ENCODE measurements around the gene FAU. TPM values are rescaled to one million over a fixed set of nuclear protein-coding genes. Genes with fewer than 3 reads are reported as not detected.

FAU gene
- total and polyA plus RNA-seq, 4 experiments from 2014 or later = 913 to 1,690 (median 1,294) TPM

- Histone ChIP-seq H3K27me3 (ENCODE audit: insufficient read depth, low read length) (no peaks in the 10 kb centered on the region), H3K4me3 (ENCODE audit: low read length in 2 of 2) (peak within 1 kb of the TSS; percentile 69 to 82), H3K4me1 (ENCODE audit: insufficient read depth, low read length) (peaks cover 40% of the 10 kb centered on the region), H3K9me3 (ENCODE audit: control insufficient read depth in 1 of 2, low read length in 2 of 2) (no peaks in the 10 kb centered on the region), H3K36me3 (ENCODE audit: insufficient read depth, low read length) (peaks cover 26% of the 10 kb centered on the region), H3K27ac (ENCODE audit: low read depth, low read length) (peak within 1 kb of the TSS; percentile 91)
- Mint-ChIP-seq H3K36me3 (peaks cover 32 to 42% of the 10 kb centered on the region in 2 donors), H3K27ac (peak within 1 kb of the TSS; percentile 95 to 99 (median 97)), H3K4me3 (peak within 1 kb of the TSS; percentile 88 to 94 (median 92)), H3K4me1 (peaks cover 17 to 69% (median 42%) of the 10 kb centered on the region in 4 donors), H3K27me3 (no peaks in the 10 kb centered on the region), H3K9me3 (peaks cover 0 to 1% (median 0%) of the 10 kb centered on the region in 8 donors)
- intact Hi-C loops (cut with micrococcal nuclease) = loop anchor here (1.0 to 10.0 kb wide), 11 partner anchors 17 to 498 kb away; partner anchors contain the start of genes ATG2A, CDCA5, PCNX3 and RASGRP2
- ChIA-PET POLR2A (ENCODE audit: partially characterized antibody) (interaction anchor here (0.5 to 15.5 kb wide), 44 partner anchors 9 to 872 kb away, joined by 3 to 320 read pairs (median 4); partner anchors contain the start of genes ARL2, ATG2A, CAPN1 and CDC42BPG), CTCF (ENCODE audit: partially characterized antibody) (interaction anchor here (0.7 to 3.3 kb wide), 13 partner anchors 14 to 343 kb away, joined by 3 to 23 read pairs (median 4); partner anchors contain the start of genes ARL2, CAPN1, SYVN1 and VPS51)
- DNase-seq = peak; percentile 100
Measured at GRCh38 chr11:65117206-65118096, 4.5 kb downstream of the FAU start, which contains the start of gene ZNHIT2. ZNHIT2 (minus strand) TSS chr11:65117701; CDS start chr11:65117653, 48 bp downstream.

GRCh38 chr11:65116370-65117205 is 5.3 kb downstream of the FAU start:
- Histone ChIP-seq H3K4me1 (ENCODE audit: insufficient read depth, low read length) (peaks cover 41% of the 10 kb centered on the region), H3K4me3 (ENCODE audit: low read length in 2 of 2) (peak overlapping the region; percentile 69 to 82), H3K9me3 (ENCODE audit: control insufficient read depth in 1 of 2, low read length in 2 of 2) (no peaks in the 10 kb centered on the region), H3K36me3 (ENCODE audit: insufficient read depth, low read length) (peaks cover 26% of the 10 kb centered on the region), H3K27me3 (ENCODE audit: insufficient read depth, low read length) (no peaks in the 10 kb centered on the region), H3K27ac (ENCODE audit: low read depth, low read length) (peak overlapping the region; percentile 91)
- Mint-ChIP-seq H3K27me3 (no peaks in the 10 kb centered on the region), H3K4me1 (peaks cover 14 to 64% (median 38%) of the 10 kb centered on the region in 4 donors), H3K27ac (peak overlapping the region; percentile 92 to 98 (median 97)), H3K9me3 (peaks cover 0 to 1% (median 0%) of the 10 kb centered on the region in 8 donors), H3K36me3 (peaks cover 25 to 37% of the 10 kb centered on the region in 2 donors), H3K4me3 (peak overlapping the region; percentile 86 to 94 (median 92))
- ChIA-PET POLR2A (ENCODE audit: partially characterized antibody) (interaction anchor here (0.5 to 15.5 kb wide), 28 partner anchors 8 to 871 kb away, joined by 3 to 320 read pairs (median 4); partner anchors contain the start of genes ARL2, ATG2A, CAPN1 and CDC42BPG), CTCF (ENCODE audit: partially characterized antibody) (interaction anchor here (0.9 to 3.3 kb wide), 10 partner anchors 14 to 338 kb away, joined by 3 to 23 read pairs (median 4); partner anchors contain the start of genes ARL2, SYVN1 and VPS51)
- intact Hi-C loops (cut with micrococcal nuclease) = loop anchor here (1.0 to 10.0 kb wide), 11 partner anchors 18 to 499 kb away; partner anchors contain the start of genes ATG2A, CDCA5, PCNX3 and RASGRP2
- peak; percentile 58 to 79 (median 73) for DNase-seq

GRCh38 chr11:65115361-65116082 is 6.4 kb downstream of the FAU start:
- DNase-seq = no peak
- CTCF ChIA-PET (ENCODE audit: partially characterized antibody) = interaction anchor here (1.1 to 3.3 kb wide), 3 partner anchors 20 to 268 kb away, joined by 4 to 23 read pairs (median 10); partner anchors contain the start of genes SYVN1 and VPS51
- Histone ChIP-seq H3K9me3 (ENCODE audit: control insufficient read depth in 1 of 2, low read length in 2 of 2) (no peaks in the 10 kb centered on the region), H3K4me3 (ENCODE audit: low read length in 2 of 2) (no peak overlapping the region), H3K27me3 (ENCODE audit: insufficient read depth, low read length) (no peaks in the 10 kb centered on the region), H3K36me3 (ENCODE audit: insufficient read depth, low read length) (peaks cover 20% of the 10 kb centered on the region), H3K27ac (ENCODE audit: low read depth, low read length) (peak overlapping the region; percentile 91), H3K4me1 (ENCODE audit: insufficient read depth, low read length) (peaks cover 41% of the 10 kb centered on the region)
- intact Hi-C loops (cut with micrococcal nuclease) = loop anchor here (2.0 to 10.0 kb wide), 3 partner anchors 269 to 399 kb away; partner anchors contain the start of gene RASGRP2
- POLR2A ChIA-PET (ENCODE audit: partially characterized antibody) = interaction anchor here (1.3 to 15.5 kb wide), 6 partner anchors 7 to 336 kb away, joined by 3 to 320 read pairs (median 21); partner anchors contain the start of genes SF1, SYVN1 and VPS51
- Mint-ChIP-seq H3K9me3 (peaks cover 0 to 1% (median 0%) of the 10 kb centered on the region in 8 donors), H3K27me3 (no peaks in the 10 kb centered on the region), H3K27ac (peak overlapping the region in 6 of 7 donors; percentile 18 to 97 (median 66)), H3K4me1 (peaks cover 14 to 64% (median 40%) of the 10 kb centered on the region in 4 donors), H3K4me3 (peak overlapping the region in 5 of 8 donors; percentile 15 to 94 (median 25)), H3K36me3 (peaks cover 19 to 31% of the 10 kb centered on the region in 2 donors)

GRCh38 chr11:65114538-65115171 is 7.3 kb downstream of the FAU start:
- Mint-ChIP-seq H3K27me3 (no peaks in the 10 kb centered on the region), H3K4me1 (peaks cover 18 to 61% (median 45%) of the 10 kb centered on the region in 4 donors), H3K36me3 (peaks cover 14 to 29% of the 10 kb centered on the region in 2 donors), H3K4me3 (peak overlapping the region in 2 of 8 donors; percentile 32 to 86), H3K27ac (peak overlapping the region in 5 of 7 donors; percentile 52 to 95 (median 72)), H3K9me3 (peaks cover 0 to 1% (median 0%) of the 10 kb centered on the region in 8 donors)
- no peak for DNase-seq
- Histone ChIP-seq H3K4me3 (ENCODE audit: low read length in 2 of 2) (no peak overlapping the region), H3K27me3 (ENCODE audit: insufficient read depth, low read length) (no peaks in the 10 kb centered on the region), H3K36me3 (ENCODE audit: insufficient read depth, low read length) (peaks cover 15% of the 10 kb centered on the region), H3K27ac (ENCODE audit: low read depth, low read length) (no peak overlapping the region), H3K4me1 (ENCODE audit: insufficient read depth, low read length) (peaks cover 46% of the 10 kb centered on the region), H3K9me3 (ENCODE audit: control insufficient read depth in 1 of 2, low read length in 2 of 2) (no peaks in the 10 kb centered on the region)
- ChIA-PET CTCF (ENCODE audit: partially characterized antibody) (interaction anchor here (0.6 to 6.8 kb wide), 2 partner anchors 16 to 102 kb away, joined by 3 to 70 read pairs; partner anchors contain the start of gene VPS51), POLR2A (ENCODE audit: partially characterized antibody) (interaction anchor here (1.3 to 15.5 kb wide), 2 partner anchors 17 to 28 kb away, joined by 3 to 320 read pairs; partner anchors contain the start of gene VPS51)
- intact Hi-C loops (cut with micrococcal nuclease) = loop anchor here (5.0 to 10.0 kb wide), 3 partner anchors 218 to 400 kb away; partner anchors contain the start of genes DPF2 and RASGRP2

GRCh38 chr11:65113839-65114238 is 8.1 kb downstream of the FAU start:
- DNase-seq = no peak
- intact Hi-C loops (cut with micrococcal nuclease) = loop anchor here (2.0 to 10.0 kb wide), 4 partner anchors 189 to 401 kb away; partner anchors contain the start of genes DPF2, PPP2R5B and RASGRP2

More at GRCh38 chr11:65113839-65114238, 8.1 kb downstream of the FAU start:
- peaks cover 16 to 61% (median 45%) of the 10 kb centered on the region in 4 donors for H3K4me1 Mint-ChIP-seq
- Histone ChIP-seq H3K4me1 (ENCODE audit: insufficient read depth, low read length) (peaks cover 46% of the 10 kb centered on the region), H3K36me3 (ENCODE audit: insufficient read depth, low read length) (peaks cover 18% of the 10 kb centered on the region), H3K27ac (ENCODE audit: low read depth, low read length) (no peak overlapping the region), H3K27me3 (ENCODE audit: insufficient read depth, low read length) (no peaks in the 10 kb centered on the region), H3K4me3 (ENCODE audit: low read length in 2 of 2) (no peak overlapping the region), H3K9me3 (ENCODE audit: control insufficient read depth in 1 of 2, low read length in 2 of 2) (no peaks in the 10 kb centered on the region)
- CTCF ChIA-PET (ENCODE audit: partially characterized antibody) = interaction anchor here (0.6 to 6.8 kb wide), 7 partner anchors 7 to 101 kb away, joined by 3 to 70 read pairs (median 5); partner anchors contain the start of genes FAU, MRPL49, SYVN1 and VPS51
- peaks cover 0 to 1% (median 0%) of the 10 kb centered on the region in 8 donors for H3K9me3 Mint-ChIP-seq
- H3K36me3 Mint-ChIP-seq = peaks cover 13 to 26% of the 10 kb centered on the region in 2 donors
- no peaks in the 10 kb centered on the region for H3K27me3 Mint-ChIP-seq
- POLR2A ChIA-PET (ENCODE audit: partially characterized antibody) = interaction anchor here (1.3 to 15.5 kb wide), 4 partner anchors 7 to 27 kb away, joined by 3 to 320 read pairs (median 66); partner anchors contain the start of genes FAU, MRPL49, SYVN1 and VPS51
- peak overlapping the region; percentile 52 to 95 (median 76) for H3K27ac Mint-ChIP-seq
- peak overlapping the region in 6 of 8 donors; percentile 15 to 88 (median 82) for H3K4me3 Mint-ChIP-seq

All from CD4-positive, alpha-beta memory T cell (primary cell).